Nephron progenitor cell (in vitro differentiated cells): Measurements from ENCODE around the gene CFAP157.

ENCODE experiments used
- DNase-seq: peaks from one replicate; pipeline ENCODE4 v3.0.0; 2021
- H3K27ac Mint-ChIP-seq: 2 replicates; pipeline ENCODE4 v1.8.0; 2021; ENCODE audit warnings: mild to moderate bottlenecking, moderate library complexity, mixed read lengths
- H3K27me3 Mint-ChIP-seq: 2 replicates; pipeline ENCODE4 v1.8.0; 2021; ENCODE audit warnings: mild to moderate bottlenecking, low read depth, mixed read lengths; ENCODE audit not compliant: poor library complexity
- H3K36me3 Mint-ChIP-seq: 2 replicates; pipeline ENCODE4 v1.8.0; 2021; ENCODE audit warnings: low read depth, mixed read lengths
- H3K4me1 Mint-ChIP-seq: 2 replicates; pipeline ENCODE4 v1.8.0; 2021; ENCODE audit warnings: mixed read lengths
- H3K4me3 Mint-ChIP-seq: 2 replicates; pipeline ENCODE4 v1.8.0; 2021; ENCODE audit warnings: mild to moderate bottlenecking, moderate library complexity, mixed read lengths
- H3K9me3 Mint-ChIP-seq: 2 replicates; pipeline ENCODE4 v1.8.0; 2021; ENCODE audit warnings: mild to moderate bottlenecking, moderate library complexity, mixed read lengths
- CTCF ChIP-seq: fragments of 200-600 bp; sonication (generic); IDR thresholded peaks from 2 replicates; pipeline ENCODE4 v1.5.0; 2021; ENCODE audit warnings: antibody characterized with exemption

CFAP157 gene

GRCh38 chr9:127708952-127709587, 2.3 kb downstream of the CFAP157 start:
- Mint-ChIP-seq H3K9me3 (peaks cover 7% of the 10 kb centered on the region), H3K4me1 (peaks cover 55% of the 10 kb centered on the region), H3K36me3 (no peaks in the 10 kb centered on the region), H3K4me3 (no peak overlapping the region), H3K27me3 (peaks cover 27% of the 10 kb centered on the region), H3K27ac (no peak overlapping the region)
- TF ChIP-seq CTCF: no peak
- no peak for DNase-seq

GRCh38 chr9:127710204-127710783, 3.5 kb downstream of the CFAP157 start:
- no peak for TF ChIP-seq CTCF
- H3K36me3 Mint-ChIP-seq: no peaks in the 10 kb centered on the region
- DNase-seq: no peak
- H3K27me3 Mint-ChIP-seq: peaks cover 36% of the 10 kb centered on the region
- H3K4me3 Mint-ChIP-seq: no peak overlapping the region
- peaks cover 7% of the 10 kb centered on the region for H3K9me3 Mint-ChIP-seq
- H3K27ac Mint-ChIP-seq: peak overlapping the region; percentile 99
- peaks cover 44% of the 10 kb centered on the region for H3K4me1 Mint-ChIP-seq

GRCh38 chr9:127711226-127711701, 4.5 kb downstream of the CFAP157 start:
- Mint-ChIP-seq H3K27ac (no peak overlapping the region), H3K36me3 (no peaks in the 10 kb centered on the region), H3K9me3 (peaks cover 7% of the 10 kb centered on the region), H3K4me1 (peaks cover 44% of the 10 kb centered on the region), H3K27me3 (peaks cover 43% of the 10 kb centered on the region), H3K4me3 (no peak overlapping the region)
- DNase-seq: no peak
- TF ChIP-seq CTCF: no peak

GRCh38 chr9:127711831-127712274, 5.1 kb downstream of the CFAP157 start:
- Mint-ChIP-seq H3K36me3 (no peaks in the 10 kb centered on the region), H3K4me1 (peaks cover 40% of the 10 kb centered on the region), H3K4me3 (no peak overlapping the region), H3K27me3 (peaks cover 44% of the 10 kb centered on the region), H3K9me3 (peaks cover 7% of the 10 kb centered on the region), H3K27ac (no peak overlapping the region)
- no peak for DNase-seq
- TF ChIP-seq CTCF: no peak

GRCh38 chr9:127712371-127712770, 5.6 kb downstream of the CFAP157 start:
- Mint-ChIP-seq H3K9me3 (peaks cover 7% of the 10 kb centered on the region), H3K4me1 (peaks cover 36% of the 10 kb centered on the region), H3K4me3 (no peak overlapping the region), H3K27me3 (peaks cover 44% of the 10 kb centered on the region), H3K36me3 (no peaks in the 10 kb centered on the region), H3K27ac (no peak overlapping the region)
- DNase-seq: no peak
- no peak for TF ChIP-seq CTCF

- H3K36me3 Mint-ChIP-seq: no peaks in the 10 kb centered on the region
- peaks cover 7% of the 10 kb centered on the region for H3K9me3 Mint-ChIP-seq
- no peak for DNase-seq
- peaks cover 44% of the 10 kb centered on the region for H3K27me3 Mint-ChIP-seq
- no peak overlapping the region for H3K4me3 Mint-ChIP-seq
- no peak for TF ChIP-seq CTCF
- H3K4me1 Mint-ChIP-seq: peaks cover 32% of the 10 kb centered on the region
- no peak overlapping the region for H3K27ac Mint-ChIP-seq
These were observed 6.1 kb downstream of the CFAP157 start for GRCh38 chr9:127712867-127713266.
